ENCODE measurements around the gene WNT6.

GRCh38 chr2:218853766-218854165, 5.8 kb upstream of the WNT6 start:
- TF ChIP-seq REST (IDR thresholded peaks at IDR 0.05; ENCODE audit: low read depth) (no peak), YY1 (IDR thresholded peaks at IDR 0.05; ENCODE audit: extremely low read depth, insufficient replicate concordance, low read depth, low read length) (no peak), CTCF (IDR thresholded peaks at IDR 0.05 in 2 of 3, conservative IDR thresholded peaks at IDR 0.05 in 1 of 3; ENCODE audit: borderline replicate concordance in 1 of 3, insufficient read depth in 1 of 3, low read depth in 2 of 3, low read length in 2 of 3) (no peak), EZH2 (IDR thresholded peaks at IDR 0.05) (no peak), POLR2A (IDR thresholded peaks at IDR 0.05; ENCODE audit: borderline replicate concordance, extremely low read depth, insufficient read depth, insufficient read length) (no peak), POLR2AphosphoS5 (IDR thresholded peaks at IDR 0.05; ENCODE audit: low read depth, low read length) (no peak), ELF1 (IDR thresholded peaks at IDR 0.05; ENCODE audit: borderline replicate concordance, low read depth) (no peak), MAX (IDR thresholded peaks at IDR 0.05) (no peak), SP1 (IDR thresholded peaks at IDR 0.05; ENCODE audit: low read depth) (no peak), TCF7L2 (IDR thresholded peaks at IDR 0.05; ENCODE audit: borderline replicate concordance, extremely low read depth, insufficient read depth, insufficient read length) (no peak), ZFX (IDR thresholded peaks at IDR 0.05) (no peak), RAD21 (IDR thresholded peaks at IDR 0.05; ENCODE audit: low read depth) (no peak), CEBPB (IDR thresholded peaks at IDR 0.05; ENCODE audit: low read depth) (no peak)

All from HCT116 (cell line).